ENCODE measurements around the gene GAL3ST2. TPM values are rescaled to one million over a fixed set of nuclear protein-coding genes. Genes with fewer than 3 reads are reported as not detected.
"Not testable (repeated sequence)": the region's sequence is repeated elsewhere in the genome, so short reads cannot be mapped to it uniquely, and the experiment has no call there.

The GAL3ST2 gene
- total RNA-seq, 2 experiments from 2014 or later, result 0.22 to 0.43 TPM

GRCh38 chr2:241796610-241797138 is 20.1 kb downstream of the GAL3ST2 start:
- POLR2A ChIA-PET, result no interaction called here
- H3K36me3 Mint-ChIP-seq, result no peaks in the 10 kb centered on the region
- peaks cover 5% of the 10 kb centered on the region for H3K27me3 Mint-ChIP-seq
- peaks cover 2% of the 10 kb centered on the region for H3K4me1 Mint-ChIP-seq
- ATAC-seq (ENCODE audit: low read depth), result no peak
- no peak for DNase-seq
- no peak overlapping the region for H3K4me3 Mint-ChIP-seq
- no peak overlapping the region for H3K27ac Mint-ChIP-seq
- H3K9me3 Mint-ChIP-seq, result peaks cover 2% of the 10 kb centered on the region

GRCh38 chr2:241797441-241798080 is 20.9 kb downstream of the GAL3ST2 start:
- Mint-ChIP-seq H3K4me1 (peaks cover 2% of the 10 kb centered on the region), H3K27ac (no peak overlapping the region), H3K27me3 (peaks cover 3% of the 10 kb centered on the region), H3K36me3 (no peaks in the 10 kb centered on the region), H3K9me3 (peaks cover 2% of the 10 kb centered on the region), H3K4me3 (no peak overlapping the region)
- no peak for DNase-seq
- POLR2A ChIA-PET, result no interaction called here
- no peak for ATAC-seq (ENCODE audit: low read depth)

DNA sequence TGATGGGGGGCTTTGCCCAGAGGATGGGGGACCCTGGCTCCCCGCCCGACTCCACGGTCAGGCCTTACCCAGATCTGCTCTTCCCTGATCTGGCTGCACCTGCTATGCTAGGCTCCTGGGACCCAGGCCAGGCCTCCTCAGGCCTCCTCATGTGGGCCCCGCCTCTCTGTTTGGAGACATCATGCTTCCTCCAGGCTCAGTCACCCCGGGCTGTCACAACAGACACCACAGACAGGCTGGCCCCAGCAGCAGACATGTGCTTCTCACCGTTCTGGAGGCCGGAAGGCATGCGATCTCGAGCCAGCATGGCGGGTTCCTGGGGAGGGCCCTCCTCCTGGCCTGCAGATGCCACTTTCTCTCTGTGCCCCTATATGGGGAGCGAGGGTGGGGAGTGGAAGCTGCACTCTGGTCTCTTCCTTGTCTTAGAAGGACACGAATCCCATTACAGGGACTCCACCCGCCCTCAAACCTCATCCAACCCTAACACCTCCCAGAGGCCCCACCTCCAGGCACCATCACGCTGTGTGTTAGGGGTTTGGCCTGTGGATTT is 21.5 kb downstream of the GAL3ST2 start:
- Mint-ChIP-seq H3K4me1 (peaks cover 2% of the 10 kb centered on the region), H3K27ac (no peak overlapping the region), H3K9me3 (peaks cover 2% of the 10 kb centered on the region), H3K36me3 (no peaks in the 10 kb centered on the region), H3K4me3 (no peak overlapping the region), H3K27me3 (peaks cover 3% of the 10 kb centered on the region)
- ATAC-seq (ENCODE audit: low read depth), result no peak
- POLR2A ChIA-PET, result no interaction called here
- DNase-seq, result no peak

DNA sequence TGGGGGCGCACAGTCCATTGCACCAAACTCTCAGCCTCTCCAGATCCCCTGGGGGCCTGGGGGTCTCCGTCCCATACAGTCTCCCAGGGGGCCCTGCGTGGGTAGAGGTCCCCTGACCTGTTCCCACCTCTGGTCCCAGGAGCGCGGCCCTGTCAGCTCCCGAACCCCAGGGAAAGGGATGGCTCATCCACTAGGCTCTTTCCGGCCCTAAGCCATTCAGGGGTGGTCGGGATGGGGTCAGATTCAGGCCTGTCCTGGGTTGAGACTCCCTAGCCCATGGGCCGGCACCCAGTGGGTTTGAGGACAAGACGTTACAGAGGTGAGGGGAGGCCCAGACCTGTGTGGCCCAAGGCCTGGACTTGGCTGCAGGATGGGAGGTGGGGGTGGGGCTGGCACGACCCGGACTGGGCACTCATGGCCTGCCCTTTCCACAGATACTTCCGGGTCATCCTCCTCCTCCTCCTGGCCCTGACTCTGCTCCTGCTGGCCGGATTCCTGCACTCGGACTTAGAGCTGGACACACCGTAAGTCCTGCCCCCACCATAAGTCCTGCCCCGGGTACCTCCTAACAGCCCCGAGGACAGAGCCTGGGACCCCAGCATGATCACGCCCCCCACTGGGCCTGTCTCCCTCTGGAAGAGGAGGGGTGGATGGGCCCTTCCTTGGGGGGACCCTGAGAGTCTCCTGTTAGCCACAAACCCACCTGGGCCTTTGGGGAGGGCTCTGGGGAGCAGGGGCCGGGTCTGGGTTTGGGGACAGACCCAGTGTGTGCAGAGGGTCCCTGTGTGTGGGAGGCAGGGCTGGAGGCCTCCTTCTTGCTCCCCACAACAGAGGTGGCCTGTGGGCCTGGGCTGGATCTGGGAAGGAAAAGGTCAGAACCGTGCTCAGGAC is 22.3 kb downstream of the GAL3ST2 start:
- no peak for DNase-seq
- H3K36me3 Mint-ChIP-seq, result no peaks in the 10 kb centered on the region

DNA sequence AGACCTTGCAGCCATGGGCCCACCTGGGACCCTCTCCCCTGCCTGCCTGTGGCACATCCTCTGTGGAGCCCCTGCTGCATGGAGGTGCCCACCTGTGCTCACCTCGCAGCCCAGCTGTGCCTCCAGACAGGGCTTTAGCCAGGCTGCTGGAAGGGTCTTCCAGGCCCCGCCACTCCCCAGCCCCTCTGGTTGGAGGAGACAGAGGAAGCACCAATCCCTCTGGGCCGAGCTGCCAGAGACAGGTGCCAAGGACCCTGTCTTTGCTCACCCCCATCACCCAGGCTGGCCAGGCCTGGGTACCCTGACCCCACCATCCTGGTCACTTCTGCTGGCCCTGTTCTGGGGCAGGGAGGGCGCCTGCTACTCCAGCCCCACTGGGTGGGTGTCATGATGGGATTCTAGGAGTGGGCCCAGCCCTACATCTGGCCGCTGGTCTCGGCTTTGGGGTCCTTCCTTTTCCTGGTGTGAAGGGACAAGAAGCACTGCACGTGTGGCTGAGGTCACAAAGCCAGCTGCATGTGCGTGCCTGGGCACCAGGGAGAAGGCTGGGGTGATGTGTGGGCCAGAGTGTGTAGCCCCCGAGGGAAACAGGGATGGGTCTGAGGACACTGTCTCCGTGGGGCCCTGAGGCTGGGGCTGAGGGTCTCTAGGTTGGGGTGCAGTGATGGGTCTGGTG is 23.0 kb downstream of the GAL3ST2 start:
- peaks cover 3% of the 10 kb centered on the region for H3K27me3 Mint-ChIP-seq
- H3K36me3 Mint-ChIP-seq, result no peaks in the 10 kb centered on the region
- peaks cover 5% of the 10 kb centered on the region for H3K4me1 Mint-ChIP-seq
- no peak for ATAC-seq (ENCODE audit: low read depth)
- H3K9me3 Mint-ChIP-seq, result no peaks in the 10 kb centered on the region
- H3K4me3 Mint-ChIP-seq, result no peak overlapping the region
- DNase-seq, result no peak
- POLR2A ChIA-PET, result no interaction called here
- H3K27ac Mint-ChIP-seq, result no peak overlapping the region

More for the DNA sequence above, 22.3 kb downstream of the GAL3ST2 start:
- no peak for ATAC-seq (ENCODE audit: low read depth)
- Mint-ChIP-seq H3K4me3 (no peak overlapping the region), H3K4me1 (peaks cover 3% of the 10 kb centered on the region), H3K27ac (no peak overlapping the region), H3K27me3 (peaks cover 3% of the 10 kb centered on the region), H3K9me3 (no peaks in the 10 kb centered on the region)
- POLR2A ChIA-PET, result no interaction called here

DNA sequence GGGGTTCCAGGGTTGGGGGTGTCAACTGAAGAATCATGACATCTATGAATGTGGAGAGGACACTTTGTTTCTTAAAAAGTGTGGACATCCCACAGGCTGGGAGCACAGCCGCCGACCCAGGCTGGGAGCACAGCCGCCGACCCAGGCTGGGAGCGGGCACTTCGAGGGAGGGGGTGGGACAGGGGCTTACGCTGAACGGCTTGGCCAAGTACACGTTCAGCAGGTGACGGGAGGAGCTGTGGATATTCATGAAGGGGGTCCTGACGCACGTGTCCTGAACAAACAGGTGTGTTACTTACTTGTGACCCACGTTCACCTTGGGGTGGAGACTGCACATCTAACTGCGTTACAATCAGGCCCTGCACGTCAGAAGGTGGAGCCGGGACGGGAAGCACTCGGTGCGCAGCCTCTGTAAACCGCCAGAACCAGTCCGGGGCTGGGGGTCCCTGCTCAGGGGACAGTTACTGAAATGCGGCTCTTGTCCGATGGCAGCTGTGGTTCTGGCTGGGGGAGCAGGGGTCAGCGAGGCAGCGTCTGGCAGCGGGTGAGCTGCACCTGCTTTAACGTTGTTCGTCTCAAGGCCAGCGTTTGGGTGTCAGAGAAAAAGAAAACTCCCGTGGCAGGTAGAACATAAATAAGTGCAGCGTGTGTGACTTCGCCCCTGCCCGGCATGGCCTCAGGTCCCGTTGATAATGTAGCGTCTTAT is 23.7 kb downstream of the GAL3ST2 start:
- H3K27me3 Mint-ChIP-seq; POLR2A ChIA-PET; DNase-seq; H3K9me3 Mint-ChIP-seq; H3K4me1 Mint-ChIP-seq; ATAC-seq (ENCODE audit: low read depth); H3K27ac Mint-ChIP-seq; H3K4me3 Mint-ChIP-seq; H3K36me3 Mint-ChIP-seq: not testable (repeated sequence)

GRCh38 chr2:241801611-241802420 is 25.2 kb downstream of the GAL3ST2 start:
- Mint-ChIP-seq H3K27me3 (peaks cover 3% of the 10 kb centered on the region), H3K27ac (no peak overlapping the region), H3K9me3 (no peaks in the 10 kb centered on the region), H3K4me1 (peaks cover 8% of the 10 kb centered on the region), H3K36me3 (no peaks in the 10 kb centered on the region), H3K4me3 (no peak overlapping the region)
- peak; percentile 32 for DNase-seq
- POLR2A ChIA-PET, result no interaction called here
- ATAC-seq (ENCODE audit: low read depth), result no peak

DNA sequence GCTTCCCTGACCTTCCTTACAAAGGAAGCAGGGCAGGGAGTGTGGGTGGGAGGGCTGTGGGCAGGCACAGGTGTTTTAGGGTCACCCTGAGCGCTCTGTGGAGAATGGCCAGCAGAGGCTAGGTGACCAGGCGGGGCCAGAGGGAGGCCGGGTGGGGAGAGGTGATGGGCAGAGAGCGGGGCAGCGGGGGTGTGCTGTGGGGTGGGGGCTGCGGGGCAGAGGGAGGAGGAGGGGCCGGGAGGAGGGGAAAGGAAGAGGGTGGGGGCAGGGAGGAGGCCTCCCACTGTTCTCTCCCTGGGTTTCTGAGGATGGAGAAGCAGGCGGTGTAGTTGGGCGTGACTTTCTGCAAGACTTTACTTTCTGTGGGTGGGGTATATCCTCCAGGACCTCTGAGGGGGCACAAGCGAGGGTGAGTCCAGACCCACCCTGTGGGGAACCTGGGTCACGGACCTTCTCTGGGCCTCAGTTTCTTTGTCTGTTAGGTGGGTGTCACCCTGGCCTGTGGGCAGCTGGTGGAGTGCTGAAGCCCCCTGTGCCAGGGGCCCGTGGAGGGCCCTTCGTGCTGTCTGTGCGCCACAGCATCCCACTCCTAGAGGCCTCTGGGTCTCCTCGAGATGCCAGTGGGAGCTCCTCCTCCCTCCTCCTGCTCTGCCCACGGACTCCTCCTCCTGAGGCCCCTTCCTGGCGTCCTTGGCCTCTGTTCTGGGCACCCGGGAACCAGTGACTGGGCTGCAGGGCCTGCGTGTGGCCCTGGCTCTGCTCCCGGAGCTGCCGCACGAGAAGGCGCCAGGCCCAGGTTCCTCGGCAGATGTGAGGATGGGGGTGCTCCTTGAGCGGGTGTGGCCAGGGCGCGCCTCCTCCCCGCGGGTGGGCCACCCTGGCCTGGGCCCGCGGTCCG is 26.0 kb downstream of the GAL3ST2 start:
- H3K4me3 Mint-ChIP-seq, result no peak overlapping the region
- no peak for ATAC-seq (ENCODE audit: low read depth)
- no peak overlapping the region for H3K27ac Mint-ChIP-seq
- POLR2A ChIA-PET, result interaction anchor here (0.9 kb wide), 1 partner anchor 63 kb away, joined by 3 read pairs; no protein-coding TSS in a partner anchor
- peak; percentile 31 for DNase-seq
- H3K36me3 Mint-ChIP-seq, result no peaks in the 10 kb centered on the region
- peaks cover 2% of the 10 kb centered on the region for H3K27me3 Mint-ChIP-seq
- no peaks in the 10 kb centered on the region for H3K9me3 Mint-ChIP-seq
- H3K4me1 Mint-ChIP-seq, result peaks cover 8% of the 10 kb centered on the region

DNA sequence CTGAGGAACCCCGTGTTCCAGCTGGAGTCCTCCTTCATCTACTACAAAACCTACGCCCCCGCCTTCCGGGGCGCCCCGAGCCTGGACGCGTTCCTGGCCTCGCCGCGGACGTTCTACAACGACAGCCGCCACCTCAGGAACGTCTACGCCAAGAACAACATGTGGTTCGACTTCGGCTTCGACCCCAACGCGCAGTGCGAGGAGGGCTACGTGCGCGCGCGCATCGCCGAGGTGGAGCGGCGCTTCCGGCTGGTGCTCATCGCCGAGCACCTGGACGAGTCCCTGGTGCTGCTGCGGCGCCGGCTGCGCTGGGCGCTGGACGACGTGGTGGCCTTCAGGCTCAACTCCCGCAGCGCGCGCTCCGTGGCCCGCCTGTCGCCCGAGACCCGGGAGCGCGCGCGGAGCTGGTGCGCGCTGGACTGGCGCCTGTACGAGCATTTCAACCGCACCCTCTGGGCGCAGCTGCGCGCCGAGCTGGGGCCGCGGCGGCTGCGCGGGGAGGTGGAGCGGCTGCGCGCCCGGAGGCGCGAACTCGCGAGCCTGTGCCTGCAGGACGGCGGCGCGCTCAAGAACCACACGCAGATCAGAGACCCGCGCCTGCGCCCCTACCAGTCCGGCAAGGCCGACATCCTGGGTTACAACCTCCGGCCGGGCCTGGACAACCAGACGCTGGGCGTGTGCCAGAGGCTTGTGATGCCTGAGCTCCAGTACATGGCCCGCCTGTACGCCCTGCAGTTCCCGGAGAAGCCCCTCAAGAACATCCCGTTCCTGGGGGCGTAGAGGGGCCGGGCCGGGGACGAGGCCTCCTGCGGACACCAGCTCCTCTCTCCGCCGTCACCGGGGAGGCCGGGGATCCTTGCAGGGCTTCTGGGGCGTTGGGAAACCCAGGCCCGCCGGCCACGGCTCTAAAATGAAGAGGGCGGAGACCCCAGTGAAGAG is 27.0 kb downstream of the GAL3ST2 start:
- Mint-ChIP-seq H3K27ac (peak overlapping the region; percentile 86), H3K27me3 (no peaks in the 10 kb centered on the region), H3K9me3 (no peaks in the 10 kb centered on the region), H3K4me1 (peaks cover 8% of the 10 kb centered on the region), H3K4me3 (peak overlapping the region; percentile 72), H3K36me3 (no peaks in the 10 kb centered on the region)
- peak; percentile 68 for ATAC-seq (ENCODE audit: low read depth)
- DNase-seq, result peak; percentile 79
- POLR2A ChIA-PET, result interaction anchor here (0.8 to 1.6 kb wide), 8 partner anchors 15 to 117 kb away, joined by 3 to 6 read pairs (median 4); partner anchors contain the start of genes D2HGDH and DTYMK

- POLR2A ChIA-PET, result interaction anchor here (0.6 to 1.6 kb wide), 6 partner anchors 17 to 118 kb away, joined by 3 to 6 read pairs (median 4); partner anchors contain the start of genes D2HGDH and DTYMK
- Mint-ChIP-seq H3K36me3 (no peaks in the 10 kb centered on the region), H3K9me3 (no peaks in the 10 kb centered on the region), H3K4me3 (peak overlapping the region; percentile 72), H3K27ac (peak overlapping the region; percentile 52), H3K4me1 (peaks cover 10% of the 10 kb centered on the region), H3K27me3 (no peaks in the 10 kb centered on the region)
- peak; percentile 24 for ATAC-seq (ENCODE audit: low read depth)
- DNase-seq, result peak; percentile 67
Measured at GRCh38 chr2:241804326-241805229, 28.0 kb downstream of the GAL3ST2 start.

Measured in activated naive CD8-positive, alpha-beta T cell treated with anti-CD3 and anti-CD28 coated beads, Interleukin-2, amount 10 ng/mL, durations not matched to agents 7 days and 5 days (primary cell).